GM12872 (cell line): Measurements from ENCODE around the gene KRT76.

ENCODE experiments used
- TF ChIP-seq, protein P1 (sequence below): IDR thresholded peaks from 3 replicates; pipeline ENCODE4 v1.5.1; 2011; ENCODE audit warnings: low read depth, mild to moderate bottlenecking, low read length, moderate library complexity; ENCODE audit not compliant: insufficient read depth

The KRT76 gene

GRCh38 chr12:52751795-52752194, 25.4 kb downstream of the KRT76 start:
- TF ChIP-seq, protein P1, sequence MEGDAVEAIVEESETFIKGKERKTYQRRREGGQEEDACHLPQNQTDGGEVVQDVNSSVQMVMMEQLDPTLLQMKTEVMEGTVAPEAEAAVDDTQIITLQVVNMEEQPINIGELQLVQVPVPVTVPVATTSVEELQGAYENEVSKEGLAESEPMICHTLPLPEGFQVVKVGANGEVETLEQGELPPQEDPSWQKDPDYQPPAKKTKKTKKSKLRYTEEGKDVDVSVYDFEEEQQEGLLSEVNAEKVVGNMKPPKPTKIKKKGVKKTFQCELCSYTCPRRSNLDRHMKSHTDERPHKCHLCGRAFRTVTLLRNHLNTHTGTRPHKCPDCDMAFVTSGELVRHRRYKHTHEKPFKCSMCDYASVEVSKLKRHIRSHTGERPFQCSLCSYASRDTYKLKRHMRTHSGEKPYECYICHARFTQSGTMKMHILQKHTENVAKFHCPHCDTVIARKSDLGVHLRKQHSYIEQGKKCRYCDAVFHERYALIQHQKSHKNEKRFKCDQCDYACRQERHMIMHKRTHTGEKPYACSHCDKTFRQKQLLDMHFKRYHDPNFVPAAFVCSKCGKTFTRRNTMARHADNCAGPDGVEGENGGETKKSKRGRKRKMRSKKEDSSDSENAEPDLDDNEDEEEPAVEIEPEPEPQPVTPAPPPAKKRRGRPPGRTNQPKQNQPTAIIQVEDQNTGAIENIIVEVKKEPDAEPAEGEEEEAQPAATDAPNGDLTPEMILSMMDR: no peak

DNA sequence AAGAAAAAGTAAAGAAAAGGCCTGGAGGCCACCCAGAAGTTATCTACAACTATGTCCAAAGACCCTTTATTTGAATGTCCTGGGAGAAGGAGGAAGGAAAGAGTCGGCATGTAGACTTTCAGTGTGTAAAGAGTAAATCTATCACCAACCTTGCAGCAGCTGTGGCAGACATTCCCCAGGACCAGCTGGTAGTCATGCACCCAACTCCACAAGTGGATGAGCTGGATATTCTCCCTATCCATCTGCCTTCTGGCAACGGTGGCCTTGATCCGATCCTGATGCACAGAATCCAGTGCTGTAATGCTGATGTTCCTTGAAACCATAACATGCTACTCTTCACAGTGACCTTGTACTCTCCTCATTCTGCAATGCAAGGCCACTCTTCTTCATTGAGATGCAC, 27.3 kb downstream of the KRT76 start:
- TF ChIP-seq, protein P1: no peak

GRCh38 chr12:52748578-52748977, 28.6 kb downstream of the KRT76 start:
- TF ChIP-seq, protein P1: no peak

- TF ChIP-seq, protein P1: no peak
These were observed 31.6 kb downstream of the KRT76 start for GRCh38 chr12:52745554-52745953.

- TF ChIP-seq, protein P1: no peak
These were observed 32.5 kb downstream of the KRT76 start for GRCh38 chr12:52744493-52745156.

GRCh38 chr12:52742822-52743457, 34.2 kb downstream of the KRT76 start:
- TF ChIP-seq, protein P1: no peak

DNA sequence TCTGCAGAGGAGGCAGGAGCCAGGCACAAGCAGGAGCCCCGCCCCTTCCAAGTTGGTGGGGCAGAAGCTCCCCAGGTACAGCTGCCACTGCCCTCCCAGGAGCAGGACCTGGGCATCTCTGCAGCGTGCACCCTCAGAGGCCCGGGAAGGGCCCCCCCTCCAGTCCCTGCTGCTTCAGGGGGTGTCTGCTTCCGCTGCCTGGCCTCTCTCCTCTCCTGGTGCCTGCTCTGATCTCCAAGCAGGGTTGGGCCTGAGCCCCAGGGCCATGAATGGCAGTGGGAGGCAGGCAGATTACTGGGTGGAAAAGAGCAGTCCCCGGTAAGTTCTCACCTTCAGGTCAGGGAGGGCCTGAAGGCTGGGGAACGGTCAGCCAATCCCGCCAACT, 35.0 kb downstream of the KRT76 start:
- TF ChIP-seq, protein P1: no peak
